Activated naive CD8-positive, alpha-beta T cell treated with anti-CD3 and anti-CD28 coated beads, Interleukin-2, amount 10 ng/mL, durations not matched to agents 7 days and 5 days (primary cell): Measurements from ENCODE around the gene TTC6. TPM values are rescaled to one million over a fixed set of nuclear protein-coding genes. Genes with fewer than 3 reads are reported as not detected.

ENCODE experiments used
- ATAC-seq: fragments of 150-1000 bp; cut with Tn5 transposase; one replicate; pipeline ENCODE4 v1.10.0; 2021; ENCODE audit warnings: low read depth, moderate library complexity
- POLR2A ChIA-PET: fragments of 350-600 bp; sonication (Branson Sonifier 250); formaldehyde crosslinking; loops from one replicate; lab custom pipeline; 2021; ENCODE audit warnings: antibody characterized with exemption; lab: Charles Lee
- DNase-seq: peaks from one replicate; pipeline ENCODE4 v3.0.0; 2021
- H3K27ac Mint-ChIP-seq: one replicate; pipeline ENCODE4 v1.8.0; 2022; ENCODE audit warnings: mild to moderate bottlenecking, mixed read lengths
- H3K27me3 Mint-ChIP-seq: one replicate; pipeline ENCODE4 v1.8.0; 2022; ENCODE audit warnings: mild to moderate bottlenecking, moderate library complexity, mixed read lengths
- H3K36me3 Mint-ChIP-seq: one replicate; pipeline ENCODE4 v1.8.0; 2021; ENCODE audit warnings: mild to moderate bottlenecking, mixed read lengths
- H3K4me1 Mint-ChIP-seq: one replicate; pipeline ENCODE4 v1.8.0; 2021; ENCODE audit warnings: mixed read lengths
- H3K4me3 Mint-ChIP-seq: one replicate; pipeline ENCODE4 v1.8.0; 2022; ENCODE audit warnings: mild to moderate bottlenecking, moderate library complexity, mixed read lengths
- H3K9me3 Mint-ChIP-seq: one replicate; pipeline ENCODE4 v1.8.0; 2021; ENCODE audit warnings: mixed read lengths
- total RNA-seq, 2 experiments: library from RNA; stranded (reverse); gene quantifications; one replicate each; pipeline ENCODE4 v1.2.3, GENCODE V29; 2021

TTC6 gene
- total RNA-seq, 2 experiments from 2014 or later: not detected

DNA sequence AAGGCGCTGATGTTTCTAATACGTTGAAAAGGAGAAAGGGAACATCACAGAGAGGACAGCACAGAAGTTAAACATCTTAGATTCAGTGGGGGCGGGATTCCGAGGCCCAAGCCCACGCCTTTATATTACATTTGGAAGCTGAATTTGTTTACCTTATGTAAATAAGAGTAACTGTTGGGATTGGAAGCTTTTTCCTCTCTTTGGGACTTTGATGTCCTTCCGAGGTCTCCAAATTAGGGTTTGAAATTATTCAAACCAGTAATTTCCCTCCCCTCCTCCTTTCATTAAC, 6.8 kb upstream of the TTC6 start:
- Mint-ChIP-seq H3K4me3 (no peak overlapping the region), H3K9me3 (peaks cover 6% of the 10 kb centered on the region), H3K36me3 (no peaks in the 10 kb centered on the region), H3K4me1 (no peaks in the 10 kb centered on the region), H3K27me3 (peaks cover 74% of the 10 kb centered on the region), H3K27ac (no peak overlapping the region)
- ATAC-seq (no peak), DNase-seq (no peak)
- POLR2A ChIA-PET: no interaction called here

DNA sequence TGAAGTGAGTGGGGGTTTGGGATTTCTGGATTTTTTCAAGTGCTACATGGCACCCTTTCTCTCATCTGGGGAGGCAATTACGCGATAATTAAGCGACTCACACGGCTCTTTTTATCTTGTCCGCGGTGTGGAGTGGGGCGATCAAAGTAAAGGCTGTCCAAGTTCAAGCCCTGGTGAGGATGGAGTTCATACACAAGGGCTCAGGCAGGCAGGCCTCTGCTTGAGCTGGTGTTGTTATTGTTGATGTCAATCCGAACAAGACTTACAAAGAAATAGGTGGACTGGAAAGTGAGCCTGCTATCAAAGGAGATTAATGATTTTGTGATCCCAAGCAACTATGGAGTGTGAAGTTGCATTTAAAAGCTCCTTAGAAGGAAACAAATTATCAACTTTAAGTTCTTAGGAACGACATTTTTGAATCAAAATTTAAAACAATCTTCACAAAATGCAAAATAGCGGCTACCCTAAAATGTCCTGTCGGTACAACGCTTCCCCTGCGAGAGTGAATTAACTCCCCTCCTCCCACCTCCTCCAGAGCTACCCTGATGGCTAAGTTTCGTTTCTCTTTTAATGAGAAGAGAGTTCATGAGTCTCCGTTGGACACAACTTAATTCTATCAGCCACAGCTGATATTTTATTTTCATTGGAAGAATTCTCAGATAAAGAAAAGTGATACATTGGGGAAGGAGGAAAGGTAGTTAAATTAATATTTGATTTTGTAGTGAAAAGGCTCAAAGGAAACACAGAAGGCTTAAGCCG, 6.3 kb upstream of the TTC6 start:
- Mint-ChIP-seq H3K27ac (no peak overlapping the region), H3K4me1 (peaks cover 2% of the 10 kb centered on the region)
- no peak for ATAC-seq

DNA sequence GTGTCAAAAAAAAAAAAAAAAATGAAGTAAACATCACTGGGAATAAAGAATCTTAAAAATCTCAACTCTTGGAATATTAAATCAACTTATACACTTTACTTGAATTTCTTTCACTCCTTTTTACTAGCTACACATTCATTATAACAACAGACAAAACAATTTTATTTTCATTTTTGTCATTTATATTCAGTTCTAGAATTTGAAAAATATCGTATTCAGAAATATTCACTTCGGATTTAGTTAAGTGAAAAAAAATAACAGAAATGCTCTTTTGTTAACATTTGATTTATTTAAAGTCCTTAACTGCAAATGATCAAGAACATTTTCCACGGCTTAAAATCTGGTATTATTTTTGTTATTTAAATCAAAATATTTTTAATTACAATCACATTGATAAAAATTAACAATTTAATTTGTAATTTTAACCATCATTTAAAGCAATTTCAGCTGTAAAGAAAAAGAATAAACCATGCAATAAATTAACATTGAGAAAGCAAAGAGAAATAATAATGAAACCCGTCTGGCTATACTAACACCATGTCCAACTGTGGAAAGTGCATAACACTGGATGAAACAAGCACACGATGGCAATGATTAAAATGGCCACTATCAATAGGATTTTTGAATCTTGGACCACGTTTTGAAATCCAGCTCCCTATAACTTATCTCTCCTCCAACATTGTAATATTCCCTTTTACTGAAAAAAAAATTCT, 5.6 kb upstream of the TTC6 start:
- H3K36me3 Mint-ChIP-seq: peaks cover 4% of the 10 kb centered on the region
- POLR2A ChIA-PET: no interaction called here
- H3K4me1 Mint-ChIP-seq: peaks cover 4% of the 10 kb centered on the region
- no peak overlapping the region for H3K4me3 Mint-ChIP-seq
- H3K27me3 Mint-ChIP-seq: peaks cover 78% of the 10 kb centered on the region
- ATAC-seq (no peak), DNase-seq (no peak)
- H3K27ac Mint-ChIP-seq: no peak overlapping the region
- H3K9me3 Mint-ChIP-seq: peaks cover 6% of the 10 kb centered on the region

More for the DNA sequence above, 6.3 kb upstream of the TTC6 start:
- H3K27me3 Mint-ChIP-seq: peaks cover 77% of the 10 kb centered on the region
- POLR2A ChIA-PET: no interaction called here
- peaks cover 2% of the 10 kb centered on the region for H3K36me3 Mint-ChIP-seq
- peaks cover 6% of the 10 kb centered on the region for H3K9me3 Mint-ChIP-seq
- no peak for DNase-seq
- H3K4me3 Mint-ChIP-seq: no peak overlapping the region

- POLR2A ChIA-PET: no interaction called here
- peak overlapping the region; percentile 19 for H3K27ac Mint-ChIP-seq
- ATAC-seq: no peak
Observed at GRCh38 chr14:37590428-37591139, 4.8 kb upstream of the TTC6 start.

DNA sequence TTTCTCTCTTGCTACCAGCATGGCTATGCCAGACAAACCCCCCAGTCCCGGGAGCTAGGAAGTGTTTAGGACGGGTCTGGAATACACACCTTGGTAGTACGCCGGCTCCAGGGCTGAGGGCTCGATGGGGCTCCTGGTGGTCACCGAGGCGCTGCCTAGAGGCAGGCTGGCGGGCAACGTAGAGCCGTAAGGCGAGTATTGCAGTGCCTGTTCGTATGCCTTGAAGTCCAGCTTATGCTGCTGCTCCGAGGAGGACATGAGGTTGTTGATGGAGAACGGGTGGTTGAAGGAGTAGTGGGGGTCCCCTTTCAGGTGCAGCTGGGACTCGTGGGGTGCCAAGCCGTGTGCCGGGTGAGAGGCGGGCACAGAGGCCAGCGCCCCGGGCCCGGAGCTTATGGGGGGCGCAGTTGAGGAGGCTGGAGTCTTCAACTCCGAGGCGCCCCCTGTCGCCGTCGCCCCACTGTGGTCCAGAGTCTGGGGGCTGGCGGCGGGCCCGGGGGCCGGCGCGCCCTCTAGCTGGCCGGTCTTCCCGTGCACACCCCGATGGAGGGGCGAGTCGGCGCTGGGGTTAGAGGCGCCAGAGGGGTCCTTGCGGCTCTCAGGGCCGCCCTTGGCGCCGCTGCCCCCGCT, 4.0 kb upstream of the TTC6 start:
- DNase-seq (no peak), ATAC-seq (no peak)
- peaks cover 4% of the 10 kb centered on the region for H3K36me3 Mint-ChIP-seq
- peaks cover 6% of the 10 kb centered on the region for H3K9me3 Mint-ChIP-seq
- H3K4me3 Mint-ChIP-seq: no peak overlapping the region
- peak overlapping the region; percentile 55 for H3K27ac Mint-ChIP-seq
- H3K27me3 Mint-ChIP-seq: peaks cover 72% of the 10 kb centered on the region
- H3K4me1 Mint-ChIP-seq: peaks cover 5% of the 10 kb centered on the region
- POLR2A ChIA-PET: no interaction called here

More at GRCh38 chr14:37590428-37591139, 4.8 kb upstream of the TTC6 start:
- Mint-ChIP-seq H3K36me3 (peaks cover 4% of the 10 kb centered on the region), H3K27me3 (peaks cover 72% of the 10 kb centered on the region), H3K4me1 (peaks cover 4% of the 10 kb centered on the region), H3K9me3 (peaks cover 6% of the 10 kb centered on the region), H3K4me3 (no peak overlapping the region)
- no peak for DNase-seq

GRCh38 chr14:37591941-37592481, 3.4 kb upstream of the TTC6 start:
- POLR2A ChIA-PET: no interaction called here
- Mint-ChIP-seq H3K4me1 (peaks cover 5% of the 10 kb centered on the region), H3K27me3 (peaks cover 74% of the 10 kb centered on the region), H3K4me3 (no peak overlapping the region), H3K27ac (no peak overlapping the region), H3K36me3 (peaks cover 4% of the 10 kb centered on the region), H3K9me3 (peaks cover 6% of the 10 kb centered on the region)
- ATAC-seq (no peak), DNase-seq (peak; percentile 35)

- peaks cover 5% of the 10 kb centered on the region for H3K4me1 Mint-ChIP-seq
- POLR2A ChIA-PET: no interaction called here
- no peak for ATAC-seq
- DNase-seq: no peak
- no peak overlapping the region for H3K27ac Mint-ChIP-seq
- H3K36me3 Mint-ChIP-seq: peaks cover 4% of the 10 kb centered on the region
- peaks cover 3% of the 10 kb centered on the region for H3K9me3 Mint-ChIP-seq
- H3K4me3 Mint-ChIP-seq: no peak overlapping the region
- peaks cover 74% of the 10 kb centered on the region for H3K27me3 Mint-ChIP-seq
Observed at GRCh38 chr14:37592482-37593408, 2.7 kb upstream of the TTC6 start.

DNA sequence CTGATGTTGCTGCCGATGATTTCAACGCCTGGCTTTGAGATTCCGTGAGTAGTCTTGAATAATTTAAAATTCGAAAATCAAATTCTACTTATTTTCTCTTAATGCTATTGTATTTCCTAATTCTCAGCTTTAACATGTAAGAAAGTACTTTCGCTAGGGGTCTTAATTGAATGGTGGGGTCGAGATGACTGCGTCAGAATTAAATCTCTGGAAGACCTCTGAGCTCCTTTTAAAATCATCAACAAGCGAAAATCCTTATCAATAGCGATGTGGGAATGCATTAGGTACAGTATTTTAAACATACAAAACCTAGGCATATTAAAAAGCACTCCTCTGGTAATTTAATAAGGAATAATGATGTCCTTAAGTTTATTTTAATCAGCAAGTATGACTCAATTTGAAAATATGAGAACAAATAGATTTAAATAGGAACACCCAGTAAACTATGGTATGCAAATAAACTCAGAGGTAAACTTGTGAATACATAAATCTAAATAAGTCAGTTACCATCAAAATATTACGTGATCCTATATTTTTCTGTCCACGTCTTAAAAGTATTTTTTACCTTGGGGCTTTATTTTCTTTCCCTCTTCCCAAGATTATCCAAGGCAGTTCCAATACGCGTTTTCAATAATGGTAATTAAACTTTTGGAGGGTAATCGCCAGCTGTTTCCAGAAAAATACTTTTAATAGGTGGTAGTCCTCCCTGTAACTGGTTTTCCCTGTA, 1.8 kb upstream of the TTC6 start:
- no peak for ATAC-seq
- peak overlapping the region; percentile 47 for H3K4me3 Mint-ChIP-seq

DNA sequence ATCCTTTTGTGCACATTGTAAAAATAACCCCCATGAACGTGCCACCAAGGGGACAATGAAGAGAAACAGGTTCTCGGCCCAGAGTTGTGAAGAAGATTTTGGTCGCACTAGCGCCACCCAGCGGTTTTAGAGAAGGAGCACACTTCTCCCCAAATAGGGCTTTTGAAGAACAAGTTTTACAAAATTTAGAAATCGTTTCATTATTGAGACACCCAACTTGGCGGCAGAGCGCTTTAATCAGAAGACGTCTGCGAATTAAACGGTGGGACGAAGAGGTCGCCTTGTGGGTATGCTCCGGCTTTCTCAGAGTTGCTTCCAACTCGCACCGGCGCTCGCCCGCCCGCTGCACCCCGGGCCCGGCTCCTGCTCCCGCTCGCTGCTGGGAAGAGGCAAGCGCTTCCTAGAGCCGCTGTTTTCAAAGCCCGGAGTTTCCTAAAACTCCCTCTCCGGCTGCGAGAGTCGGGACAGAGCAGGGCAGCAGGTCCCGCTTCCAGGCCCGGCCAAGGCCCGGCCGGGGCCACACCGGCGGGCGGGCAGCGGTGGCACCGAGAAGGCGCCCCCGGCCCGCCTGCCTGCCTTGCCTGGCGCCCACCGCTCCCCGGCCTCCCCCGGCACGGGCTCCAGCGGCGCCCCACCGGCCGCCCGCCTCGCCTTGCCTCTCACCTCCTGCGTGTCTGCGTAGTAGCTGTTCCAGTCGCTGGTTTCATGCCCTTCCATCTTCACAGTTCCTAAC, 1.0 kb upstream of the TTC6 start:
- H3K9me3 Mint-ChIP-seq: peaks cover 2% of the 10 kb centered on the region
- peak overlapping the region; percentile 47 for H3K4me3 Mint-ChIP-seq
- peaks cover 73% of the 10 kb centered on the region for H3K27me3 Mint-ChIP-seq
- POLR2A ChIA-PET: no interaction called here
- DNase-seq (peak; percentile 35), ATAC-seq (peak; percentile 8)
- peaks cover 6% of the 10 kb centered on the region for H3K4me1 Mint-ChIP-seq
- peak overlapping the region; percentile 70 for H3K27ac Mint-ChIP-seq
- H3K36me3 Mint-ChIP-seq: peaks cover 4% of the 10 kb centered on the region

More for the DNA sequence above, 1.8 kb upstream of the TTC6 start:
- no peak for DNase-seq
- peaks cover 73% of the 10 kb centered on the region for H3K27me3 Mint-ChIP-seq
- H3K4me1 Mint-ChIP-seq: peaks cover 6% of the 10 kb centered on the region
- H3K27ac Mint-ChIP-seq: peak overlapping the region; percentile 70
- POLR2A ChIA-PET: no interaction called here
- peaks cover 4% of the 10 kb centered on the region for H3K36me3 Mint-ChIP-seq
- H3K9me3 Mint-ChIP-seq: peaks cover 3% of the 10 kb centered on the region

- peak; percentile 37 for DNase-seq
- H3K4me1 Mint-ChIP-seq: peaks cover 6% of the 10 kb centered on the region
- peak; percentile 62 for ATAC-seq
- peak overlapping the region; percentile 56 for H3K4me3 Mint-ChIP-seq
- peaks cover 74% of the 10 kb centered on the region for H3K27me3 Mint-ChIP-seq
- peaks cover 4% of the 10 kb centered on the region for H3K36me3 Mint-ChIP-seq
- peak overlapping the region; percentile 30 for H3K27ac Mint-ChIP-seq
- H3K9me3 Mint-ChIP-seq: peaks cover 2% of the 10 kb centered on the region
- POLR2A ChIA-PET: no interaction called here
Observed at GRCh38 chr14:37595809-37596621, 586 bp downstream of the TTC6 start.
